Fibroblast of upper back skin (primary cell): ENCODE measurements around the gene METTL17.
"Not testable (repeated sequence)": the region's sequence is repeated elsewhere in the genome, so short reads cannot be mapped to it uniquely, and the experiment has no call there.

Experiments
- DNase-seq: peaks from one replicate; pipeline ENCODE4 v3.0.0-alpha.2; 2013

The METTL17 gene

DNA sequence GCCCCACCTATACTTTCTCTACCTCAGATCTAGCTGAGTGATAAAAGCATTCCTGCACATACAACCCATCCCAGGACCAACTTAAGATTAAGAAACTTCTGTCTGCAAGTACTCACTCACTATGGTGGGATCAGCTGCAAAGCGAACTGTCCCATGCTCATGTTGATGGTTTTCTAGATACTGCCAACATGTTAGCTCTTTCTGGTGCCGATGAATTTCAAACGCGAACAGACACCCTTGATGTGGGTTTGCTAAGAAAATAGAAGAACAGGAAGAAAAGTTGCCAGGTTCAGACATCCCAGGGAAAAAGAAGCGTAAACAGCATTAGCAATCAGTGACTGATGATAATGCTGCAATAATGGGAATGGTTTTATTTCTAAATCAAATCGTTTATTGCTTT is 7.8 kb downstream of the METTL17 start:
- no peak for DNase-seq

DNA sequence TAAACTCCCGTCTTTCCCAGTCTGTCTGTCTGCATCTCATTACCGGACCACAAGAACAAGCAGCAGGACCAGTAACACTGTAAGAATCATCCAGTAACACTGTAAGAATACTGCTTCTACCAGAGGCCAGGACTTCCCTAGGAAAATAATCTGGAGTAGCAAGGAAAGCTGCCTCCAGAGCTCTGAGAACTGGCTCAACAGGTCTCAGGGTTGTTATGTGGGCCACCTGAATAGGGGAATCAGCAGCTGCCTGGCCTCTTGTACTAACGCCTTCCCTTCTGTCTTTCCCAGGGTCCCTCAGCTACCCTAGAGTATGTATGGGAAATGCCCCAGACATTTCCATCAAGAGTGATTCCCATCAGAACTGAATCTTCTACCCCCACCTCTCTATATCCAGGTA is 8.4 kb downstream of the METTL17 start:
- DNase-seq: no peak

DNA sequence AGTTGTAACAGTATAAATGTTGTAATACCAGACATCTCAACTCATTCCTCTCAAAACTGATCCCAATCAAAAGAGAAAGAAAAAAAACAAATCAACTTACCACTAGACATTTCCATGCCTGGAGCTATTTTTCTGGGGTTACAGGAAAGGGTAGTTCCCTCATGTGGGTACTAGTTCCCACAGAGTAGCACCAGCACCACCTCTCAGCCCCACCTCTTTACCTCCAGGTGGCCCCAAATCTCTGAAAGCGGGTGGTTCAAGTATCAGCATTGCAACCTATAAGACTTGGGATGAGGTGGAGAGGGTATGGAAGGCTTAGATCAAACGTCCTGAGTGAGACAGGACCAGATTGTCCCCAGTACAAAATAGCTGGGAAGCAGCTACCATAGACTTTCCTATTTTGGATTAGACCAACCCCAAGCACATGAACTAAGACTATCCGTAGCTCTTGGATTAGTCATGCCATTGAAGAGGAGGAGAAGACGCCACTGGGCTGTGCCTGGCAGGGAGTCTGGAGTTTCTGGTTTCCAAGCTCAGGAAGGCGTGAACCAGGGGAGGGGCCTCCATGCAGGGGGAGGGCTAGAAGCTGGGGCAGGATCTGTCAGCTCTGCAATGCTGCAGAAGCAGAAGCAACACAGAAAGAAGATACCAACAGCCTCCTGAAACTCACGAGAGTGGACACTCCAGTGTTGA is 9.0 kb downstream of the METTL17 start, which contains the start of gene SLC39A2:
Gene SLC39A2 (plus strand): TSS at position 620 of the 693 bp plus-strand sequence. CDS start 154 bp downstream, outside the sequence.
- DNase-seq: peak; percentile 73

DNA sequence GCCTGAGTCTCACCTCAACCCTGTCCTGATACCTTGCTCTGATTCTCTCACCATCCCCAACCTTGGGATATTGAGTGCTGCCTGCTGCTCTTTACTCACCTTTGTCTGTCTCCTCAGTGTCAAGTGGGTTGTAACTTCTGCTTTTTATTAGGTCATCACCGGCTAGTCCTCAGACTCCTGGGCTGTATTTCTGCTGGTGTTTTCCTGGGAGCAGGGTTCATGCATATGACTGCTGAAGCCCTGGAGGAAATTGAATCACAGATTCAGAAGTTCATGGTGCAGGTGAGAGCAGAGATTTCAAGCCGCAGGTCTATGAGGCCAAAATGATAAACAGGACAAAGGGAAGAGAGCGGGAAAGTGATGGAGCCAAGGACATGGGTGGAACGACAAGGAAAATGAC is 9.8 kb downstream of the METTL17 start:
- DNase-seq: no peak

DNA sequence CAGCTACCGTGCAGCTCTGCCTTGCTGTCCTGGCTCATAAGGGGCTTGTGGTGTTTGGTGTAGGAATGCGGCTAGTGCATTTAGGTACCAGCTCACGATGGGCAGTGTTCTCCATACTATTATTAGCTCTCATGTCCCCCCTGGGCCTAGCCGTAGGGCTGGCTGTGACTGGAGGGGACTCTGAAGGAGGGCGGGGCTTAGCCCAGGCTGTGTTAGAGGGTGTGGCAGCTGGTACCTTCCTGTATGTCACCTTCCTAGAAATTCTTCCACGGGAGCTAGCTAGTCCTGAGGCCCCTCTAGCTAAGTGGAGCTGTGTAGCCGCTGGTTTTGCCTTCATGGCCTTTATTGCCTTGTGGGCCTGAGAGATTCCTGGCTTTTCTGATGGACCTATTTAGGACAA is 11.4 kb downstream of the METTL17 start:
- no peak for DNase-seq

DNA sequence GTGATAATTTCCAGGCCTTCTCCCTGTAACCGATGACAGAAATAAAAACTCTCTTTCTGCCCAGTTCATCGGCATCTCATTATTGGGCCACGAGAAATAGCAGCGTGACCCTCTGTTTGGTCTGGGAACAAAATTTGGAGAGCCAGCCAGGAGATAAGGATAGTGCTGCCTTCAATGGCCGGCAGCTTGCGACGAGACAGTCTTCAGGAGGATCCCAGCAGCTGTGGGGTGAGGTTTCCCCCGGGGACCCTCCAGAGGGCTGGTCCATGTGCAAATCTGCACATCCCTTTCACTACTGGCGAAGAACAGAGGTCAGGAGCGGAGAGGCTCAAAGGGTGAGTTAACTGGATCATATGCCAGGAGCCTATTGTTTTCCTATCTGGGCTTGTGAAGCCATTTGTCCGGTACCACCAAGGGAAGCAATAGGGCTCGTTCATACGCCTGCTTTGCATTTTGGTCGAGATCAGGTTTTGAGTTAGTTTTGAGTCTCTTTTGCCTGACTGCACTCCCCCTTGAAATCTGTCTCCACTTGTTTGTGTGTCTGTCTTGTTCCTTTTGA is 14.1 kb downstream of the METTL17 start:
- DNase-seq: no peak

DNA sequence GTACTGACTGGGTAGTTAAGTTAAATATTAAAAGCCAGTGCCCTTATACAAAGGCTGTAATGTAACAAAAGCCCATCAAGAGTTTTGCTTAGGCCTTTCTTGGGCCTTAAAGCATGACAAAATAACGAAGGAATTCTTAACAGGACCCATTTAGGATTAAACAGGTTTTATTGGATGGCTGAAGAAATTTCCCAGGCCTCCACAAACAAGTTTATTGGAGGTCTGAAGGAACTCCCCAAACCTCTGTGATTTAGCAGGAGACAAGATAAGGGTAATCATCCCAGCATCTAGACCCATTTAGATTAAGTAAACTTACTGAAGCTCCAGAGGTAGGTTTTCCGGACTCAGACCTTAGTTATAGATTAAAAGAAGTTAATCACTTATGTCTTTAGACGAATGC is 19.9 kb downstream of the METTL17 start:
- DNase-seq: not testable (repeated sequence)

DNA sequence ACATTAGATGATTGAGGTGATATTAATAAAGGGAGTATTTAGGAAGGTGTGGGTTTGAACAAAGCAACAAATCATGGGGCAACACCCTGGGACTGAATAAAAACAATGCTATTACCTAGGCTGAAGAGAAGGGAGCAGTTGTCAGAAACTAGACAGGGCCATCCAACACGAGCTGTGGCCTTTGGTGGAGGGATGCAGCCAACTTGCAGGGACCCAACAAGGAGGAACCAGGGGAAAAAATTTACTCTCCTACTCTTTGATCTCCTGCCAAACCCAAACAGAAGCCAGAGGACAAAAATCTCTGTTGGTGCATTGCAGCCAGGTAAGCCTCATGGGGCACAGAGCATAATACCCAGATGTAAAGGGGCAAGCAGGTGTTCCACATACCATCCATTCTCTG is 21.4 kb downstream of the METTL17 start:
- no peak for DNase-seq

DNA sequence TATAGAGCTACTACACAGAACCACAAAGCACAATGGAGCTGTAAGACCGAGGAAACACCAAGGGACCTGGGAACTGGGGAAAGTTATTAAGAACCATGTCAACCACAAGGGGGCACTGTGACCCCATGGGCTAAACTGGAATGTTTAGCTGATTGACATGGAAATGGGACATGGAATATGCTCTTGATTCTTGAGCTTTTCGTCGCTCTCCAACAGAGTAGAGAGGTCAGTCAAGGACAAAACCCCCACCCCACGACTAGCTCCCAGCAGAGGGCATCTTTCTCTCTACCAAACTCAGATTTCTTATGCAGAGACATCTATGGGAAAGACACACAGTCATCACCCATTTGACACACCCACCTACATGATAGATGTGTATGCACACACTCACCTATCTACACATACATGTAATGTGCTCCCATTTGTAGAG is 25.0 kb downstream of the METTL17 start:
- DNase-seq: peak; percentile 82

DNA sequence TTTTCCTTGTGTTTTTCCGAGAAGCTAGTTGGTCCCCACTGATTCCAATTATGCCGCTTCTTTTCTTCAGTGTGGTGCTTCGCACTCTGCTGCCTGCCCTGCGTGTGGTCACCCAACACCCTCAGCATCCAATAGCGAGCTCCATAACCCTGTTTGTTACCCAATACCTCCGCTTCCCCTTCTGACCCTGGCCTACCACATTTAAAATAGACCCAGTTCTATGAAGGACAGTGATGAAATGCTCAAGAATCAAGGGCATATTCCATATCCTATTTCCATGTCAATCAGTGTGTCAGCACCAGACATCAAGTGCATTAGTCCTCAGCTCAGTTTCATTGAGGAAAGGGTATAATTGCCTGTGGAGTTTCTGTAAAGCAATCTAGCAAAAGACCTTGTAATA is 25.5 kb downstream of the METTL17 start:
- DNase-seq: no peak

DNA sequence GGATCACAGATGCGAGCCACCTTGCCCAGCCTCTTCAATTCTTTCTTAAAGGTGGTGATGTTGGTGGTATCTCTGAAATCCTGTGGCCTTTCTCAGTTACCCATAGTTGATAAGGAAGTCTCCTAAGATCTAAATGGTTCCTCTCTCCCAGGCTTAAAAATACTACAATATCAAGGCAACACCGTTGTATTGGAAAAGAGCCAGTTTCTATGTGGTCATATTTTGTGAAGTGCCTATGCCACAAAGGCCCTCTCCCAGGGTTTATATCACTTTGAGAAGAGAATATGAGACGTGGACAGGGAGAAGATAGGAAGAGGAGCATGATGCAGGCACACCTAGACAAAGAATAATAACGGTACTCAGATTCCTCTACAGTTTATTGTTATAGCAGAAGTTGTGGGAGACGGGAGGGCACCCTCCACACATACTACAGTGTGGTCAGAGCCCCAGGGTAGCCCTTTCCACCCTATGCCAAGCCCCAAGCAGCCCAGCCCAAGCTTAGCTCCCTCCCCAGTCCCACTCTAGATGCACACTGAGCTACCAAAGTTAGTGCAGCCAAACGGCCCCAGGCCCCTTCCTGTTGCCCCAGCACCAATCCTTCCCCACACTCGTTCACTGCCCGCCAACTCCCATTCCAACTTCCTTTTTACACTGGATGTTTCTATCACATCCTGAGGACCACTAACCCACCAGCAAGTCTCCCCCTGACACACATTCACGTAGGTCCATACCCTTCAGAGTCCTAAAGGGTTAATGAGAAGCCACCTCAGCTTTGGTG is 26.8 kb downstream of the METTL17 start:
- no peak for DNase-seq

DNA sequence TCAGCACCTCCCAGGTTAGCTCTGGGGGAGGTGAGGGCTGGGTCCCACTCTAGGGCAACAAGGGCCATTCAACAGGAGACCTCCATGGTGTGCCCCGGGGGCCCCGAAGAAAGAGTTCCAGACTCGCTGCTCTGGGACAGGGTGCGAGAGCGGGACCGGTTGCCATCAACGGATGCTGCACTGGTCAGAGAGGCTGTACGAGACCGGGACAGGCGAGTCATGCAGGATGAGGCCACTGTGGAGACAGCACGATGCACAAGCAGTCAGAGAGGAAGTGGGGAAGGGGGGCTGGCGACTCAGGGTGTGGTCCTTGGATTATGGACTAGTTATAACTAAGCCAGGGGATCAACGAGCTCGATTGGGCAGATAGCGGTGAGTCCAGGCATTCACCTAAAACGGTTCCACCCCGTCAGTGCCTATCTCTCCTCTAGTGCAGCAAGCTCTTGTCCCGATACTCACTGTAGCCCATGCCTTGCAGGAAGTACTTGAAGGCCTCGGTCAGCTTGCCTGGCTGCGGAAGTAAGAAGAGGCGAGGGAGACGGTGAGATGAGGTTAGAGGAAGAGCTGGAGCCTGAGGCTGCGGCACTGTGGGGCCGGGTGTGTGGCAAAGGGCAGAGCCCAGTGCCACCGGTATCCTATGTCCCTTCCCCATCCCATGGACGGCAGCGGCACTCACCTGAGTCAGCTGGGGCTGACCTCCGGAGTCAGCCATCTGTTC is 27.9 kb downstream of the METTL17 start:
- DNase-seq: no peak

DNA sequence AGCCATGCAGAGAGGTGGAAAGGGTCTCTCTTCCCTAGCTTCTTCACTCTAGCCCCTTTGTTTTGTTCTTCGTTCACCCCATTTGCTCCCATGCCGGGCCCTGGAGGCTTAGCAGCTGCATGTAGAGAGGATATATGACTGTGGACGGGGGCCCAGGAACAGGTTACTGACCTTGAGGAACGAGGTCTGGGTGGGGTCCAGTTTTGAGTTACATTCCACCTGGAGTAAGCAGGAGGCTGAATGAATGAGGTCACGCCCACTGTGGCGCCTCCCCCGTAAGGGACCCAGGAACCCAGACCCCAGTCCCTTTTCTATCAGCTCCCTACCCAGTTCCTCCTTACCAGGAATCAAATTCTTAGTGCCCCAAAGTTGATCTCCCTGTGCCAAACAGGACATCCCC is 28.5 kb downstream of the METTL17 start:
- no peak for DNase-seq

DNA sequence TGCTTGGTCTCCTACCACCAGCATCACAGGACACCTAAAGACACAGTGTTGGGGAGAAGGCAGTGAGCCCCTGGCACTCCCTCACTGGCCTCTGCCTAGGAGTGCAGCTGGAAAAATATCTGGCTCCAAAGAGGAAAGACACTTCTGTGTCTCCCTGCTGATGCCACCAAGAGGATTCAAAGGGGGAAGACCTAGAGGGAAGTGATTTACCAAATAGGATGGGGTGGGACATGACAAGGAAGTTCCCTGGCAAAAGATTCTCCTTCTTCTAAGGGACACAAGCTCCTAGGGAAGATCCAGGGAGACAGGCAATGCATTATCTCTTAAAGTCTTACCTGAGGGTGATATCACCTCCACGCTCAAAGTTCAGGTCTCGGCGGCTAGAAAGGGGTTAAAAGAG is 29.0 kb downstream of the METTL17 start:
- no peak for DNase-seq

DNA sequence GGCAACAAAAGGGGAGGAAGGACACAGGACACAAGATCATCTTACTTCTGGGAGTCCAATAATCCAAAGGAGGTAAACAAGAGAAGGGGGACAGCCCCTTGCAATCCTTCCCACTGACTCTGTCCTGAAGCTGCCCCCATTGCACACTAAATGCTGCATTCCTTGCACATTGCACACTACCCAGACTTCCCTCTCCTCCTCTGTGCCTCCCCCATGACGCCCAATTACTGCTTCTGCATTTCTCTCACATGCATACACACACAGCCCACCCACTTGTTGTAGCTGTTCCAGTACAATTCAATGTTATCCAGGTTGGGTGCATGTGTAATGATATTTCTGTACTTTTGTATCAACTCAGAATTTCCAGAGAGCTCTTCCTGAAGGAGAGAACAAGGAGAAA is 29.6 kb downstream of the METTL17 start:
- DNase-seq: peak; percentile 41

DNA sequence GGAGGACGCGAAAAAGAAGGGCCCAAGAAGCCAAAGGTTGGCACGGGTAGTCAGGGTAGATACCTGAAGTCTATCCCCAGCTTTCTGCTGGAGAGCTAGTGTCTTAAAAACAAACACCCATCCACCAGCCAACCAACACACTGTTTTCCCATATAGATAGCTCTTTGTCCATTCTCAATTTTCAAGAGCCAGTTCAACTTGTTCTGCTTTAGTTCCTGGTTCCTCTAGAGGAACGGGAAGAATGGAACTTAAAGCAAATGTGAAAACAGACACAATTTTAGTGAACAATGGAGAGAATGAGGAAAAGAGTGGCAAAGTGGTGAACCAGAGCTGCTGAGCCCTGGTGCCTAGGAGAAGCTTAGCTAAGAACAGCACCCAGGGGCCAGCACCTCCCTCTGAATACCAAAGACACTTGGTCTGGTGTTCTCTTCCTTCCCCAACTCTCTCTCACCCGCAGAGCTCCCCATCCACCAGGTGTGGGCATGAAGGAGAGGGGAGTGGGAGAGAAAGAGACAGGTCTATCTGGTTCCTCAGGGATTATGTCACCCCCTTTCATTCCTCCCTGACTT is 31.3 kb downstream of the METTL17 start:
- DNase-seq: no peak

DNA sequence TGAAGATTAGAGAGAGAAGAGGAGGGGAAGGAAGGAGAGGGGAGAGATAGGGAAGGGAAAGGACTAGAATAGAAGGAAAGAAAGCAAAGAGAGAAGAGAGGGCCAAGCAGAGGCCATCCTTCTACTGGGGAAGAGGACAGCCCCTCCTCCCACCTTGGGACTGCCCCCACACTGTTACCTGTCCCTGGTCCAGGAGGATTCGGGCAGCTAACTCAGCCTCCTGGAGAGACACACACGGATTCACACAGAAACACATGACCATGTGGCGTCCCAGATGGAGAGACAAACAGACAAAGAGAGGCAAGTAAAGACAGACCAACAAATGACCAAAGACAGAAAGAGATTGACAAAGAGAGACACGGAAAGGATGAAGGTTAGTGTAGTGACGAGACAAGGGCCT is 32.9 kb downstream of the METTL17 start:
- DNase-seq: no peak

DNA sequence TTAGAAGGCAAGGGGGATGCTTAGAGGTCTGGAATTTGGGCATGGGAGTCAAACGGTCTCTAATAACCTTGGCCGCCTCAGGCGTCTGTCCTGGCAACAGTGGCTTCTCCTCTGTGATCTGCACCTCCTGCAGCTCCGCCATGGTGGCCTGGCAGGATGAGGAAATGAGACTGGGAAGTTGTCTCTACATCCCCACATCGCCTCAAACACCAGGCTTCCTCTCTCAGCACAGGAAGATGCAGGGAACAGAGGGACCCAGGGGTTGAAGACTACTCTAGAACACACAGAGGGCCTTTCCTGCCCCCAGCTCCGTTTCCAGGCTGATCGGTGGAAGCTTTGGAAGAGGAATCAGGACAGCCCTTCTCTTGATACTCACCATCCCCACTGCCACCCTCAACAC is 33.4 kb downstream of the METTL17 start:
- DNase-seq: no peak

DNA sequence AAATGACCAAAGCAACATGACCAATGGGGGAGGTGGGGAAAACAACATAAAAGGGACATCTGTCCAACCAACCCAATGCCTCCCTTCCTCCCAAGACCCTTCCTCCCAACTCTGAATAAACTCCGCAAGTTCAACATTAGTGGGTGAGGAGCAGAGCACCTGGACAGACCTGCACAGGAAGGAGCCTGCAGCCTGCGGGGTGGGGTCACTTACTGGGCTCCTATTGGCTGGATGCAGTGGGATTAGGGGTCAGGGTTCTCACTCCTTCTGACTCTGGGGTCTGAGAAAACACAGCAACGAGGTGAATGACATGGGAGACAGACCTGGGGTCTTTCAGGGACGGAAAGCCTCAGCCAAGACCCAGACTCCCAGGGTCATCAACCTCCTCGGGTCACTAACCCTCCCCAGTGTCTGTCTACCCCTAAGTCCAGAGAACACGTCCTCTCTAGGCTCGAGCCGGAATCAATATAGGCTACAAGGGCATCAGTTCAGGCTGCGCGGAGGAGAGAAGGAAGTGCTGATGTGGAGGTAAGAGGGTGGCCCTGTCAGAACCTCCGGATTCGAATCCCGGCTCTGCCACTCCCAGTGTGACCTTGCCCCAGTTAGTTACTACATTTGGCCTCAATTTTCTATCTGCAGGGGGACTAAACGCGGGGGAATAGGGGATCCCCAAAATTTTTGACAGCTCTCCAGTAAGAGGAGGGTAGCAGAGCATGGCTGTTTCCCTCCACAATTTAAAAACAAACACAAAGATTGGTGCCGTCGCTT is 34.2 kb downstream of the METTL17 start:
- no peak for DNase-seq

DNA sequence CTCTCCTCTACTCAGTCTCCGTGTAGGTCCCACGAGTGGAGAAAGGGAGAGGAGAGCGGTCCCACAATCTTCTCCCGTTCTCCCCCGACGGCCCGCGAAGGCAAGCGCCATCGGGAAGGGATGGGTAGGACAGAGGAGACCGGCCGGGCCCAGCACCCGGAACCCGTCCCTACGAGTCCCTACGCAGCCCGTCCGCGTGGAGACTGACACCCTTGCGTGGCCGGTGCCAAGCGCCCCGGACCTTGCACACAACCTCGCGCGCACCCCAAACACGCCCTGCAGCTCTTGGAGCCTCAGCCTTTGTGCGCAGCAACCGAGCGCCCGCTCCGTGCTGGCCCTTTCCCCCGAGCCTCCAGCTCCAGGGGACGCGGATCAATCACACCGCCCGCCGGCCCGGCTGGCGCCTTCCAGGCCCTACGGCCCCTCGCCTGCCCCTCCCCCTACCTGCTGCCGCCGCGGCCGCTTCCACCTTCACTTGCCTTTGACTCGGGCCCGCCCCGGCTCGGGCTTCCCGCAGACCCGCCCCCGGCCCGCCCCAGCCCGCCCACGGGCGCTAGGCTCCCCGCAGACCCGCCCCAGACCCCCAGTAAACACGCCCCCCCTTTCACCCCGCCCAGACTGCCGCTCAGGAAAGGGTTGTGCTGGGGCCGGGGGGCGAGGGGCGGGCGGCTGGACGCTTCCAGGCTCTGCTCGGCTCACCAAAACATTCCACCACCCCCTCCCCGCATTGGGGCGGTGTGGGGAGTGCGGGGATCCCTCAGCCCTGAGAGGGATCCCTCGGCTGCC is 35.0 kb downstream of the METTL17 start, which contains the start of gene NDRG2:
Gene NDRG2 (minus strand): TSS at position 477 of the 786 bp plus-strand sequence. CDS start 1,746 bp downstream, outside the sequence.
- peak; percentile 23 for DNase-seq
